T47D (cell line): ENCODE data around the gene TBXT.
A peak's percentile ranks its signal among the peaks of the same experiment; 100 is the strongest.

Experiments used
- DNase-seq, 2 experiments: peaks; one replicate each; pipeline versions ENCODE4 v3.0.0 to v3.0.0-alpha.2; 2011 to 2012; ENCODE audit warnings: low read depth in 1 of 2, low spot score in 1 of 2
- JUND ChIP-seq: IDR thresholded peaks from 2 replicates; pipeline ENCODE4 v1.6.1; 2012; ENCODE audit warnings: low read depth
- in situ Hi-C: cut with HindIII; loops from 2 replicates; pipeline ENCODE4 v1.10.0; 2016; ENCODE audit warnings: low sequenced_read_pairs, low pct_unique_long_range_greater_than_20kb

Gene TBXT

GRCh38 chr6:166121726-166122125 is 45.9 kb downstream of the TBXT start:
- no peak for DNase-seq
- TF ChIP-seq JUND = no peak
- in situ Hi-C loops = no loop called here

- DNase-seq = peak in 1 of 2 experiments; percentile 35
- in situ Hi-C loops = no loop called here
- TF ChIP-seq JUND = no peak
Measured at GRCh38 chr6:166119116-166119911, 48.3 kb downstream of the TBXT start.

GRCh38 chr6:166115609-166116008 is 52.0 kb downstream of the TBXT start:
- TF ChIP-seq JUND = no peak
- no peak for DNase-seq
- in situ Hi-C loops = no loop called here

- no peak for TF ChIP-seq JUND
- DNase-seq = peak; percentile 23 to 53
- in situ Hi-C loops = no loop called here
Measured at GRCh38 chr6:166112580-166112979, 55.1 kb downstream of the TBXT start.

- DNase-seq = no peak
- TF ChIP-seq JUND = no peak
- in situ Hi-C loops = no loop called here
Measured at GRCh38 chr6:166109608-166110007, 58.0 kb downstream of the TBXT start.
